ENCODE data around the gene SLITRK2.

Gene SLITRK2

GRCh38 chrX:145817331-145818185 is at the start of gene SLITRK2:
TSS of gene SLITRK2 (plus strand) at chrX:145817829. CDS start at chrX:145822426, 4,597 bp downstream.
- DNase-seq, result no peak

- no peak for DNase-seq
Measured at GRCh38 chrX:145773006-145773405, 44.6 kb upstream of the SLITRK2 start.

DNA sequence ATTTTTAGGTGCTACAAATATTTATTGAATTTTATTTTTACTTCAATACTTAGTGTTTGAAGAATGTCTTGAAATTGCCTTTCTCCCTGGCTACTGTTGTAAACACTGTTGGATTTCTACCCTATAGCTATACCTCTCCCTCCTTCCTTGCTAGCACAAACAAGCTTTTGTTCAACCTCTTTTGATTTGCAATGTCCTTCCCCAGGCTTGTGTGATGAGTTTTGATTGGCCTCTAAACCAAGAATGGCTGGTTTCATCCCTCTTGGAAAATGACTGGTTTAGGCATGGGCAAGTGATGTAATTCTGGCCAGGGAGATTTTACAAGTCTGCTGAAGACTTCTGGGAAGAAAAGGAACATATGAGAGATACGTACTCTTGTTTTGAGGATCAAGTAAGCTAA is 25.3 kb upstream of the SLITRK2 start:
- no peak for DNase-seq

DNA sequence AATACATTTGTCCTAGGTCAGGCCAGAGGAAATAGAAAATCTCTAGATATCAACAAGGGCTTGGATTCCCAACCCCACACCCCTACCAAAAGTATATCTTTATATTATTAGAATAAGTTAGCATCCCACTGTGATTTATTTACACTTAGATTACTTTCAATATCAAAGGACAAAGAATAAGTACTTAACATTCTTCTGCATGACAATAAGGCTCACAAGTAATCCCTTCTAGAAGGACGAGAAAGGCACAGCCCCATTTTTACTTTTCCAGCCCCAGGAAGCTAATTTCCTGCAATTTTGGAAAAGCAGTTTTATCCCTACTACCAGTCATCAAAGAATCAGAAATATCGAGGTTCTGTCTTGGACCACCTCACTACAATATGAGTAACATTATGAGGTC is 14.1 kb upstream of the SLITRK2 start:
- DNase-seq, result no peak

- no peak for DNase-seq
Measured at GRCh38 chrX:145813081-145813480, 4.5 kb upstream of the SLITRK2 start.

DNA sequence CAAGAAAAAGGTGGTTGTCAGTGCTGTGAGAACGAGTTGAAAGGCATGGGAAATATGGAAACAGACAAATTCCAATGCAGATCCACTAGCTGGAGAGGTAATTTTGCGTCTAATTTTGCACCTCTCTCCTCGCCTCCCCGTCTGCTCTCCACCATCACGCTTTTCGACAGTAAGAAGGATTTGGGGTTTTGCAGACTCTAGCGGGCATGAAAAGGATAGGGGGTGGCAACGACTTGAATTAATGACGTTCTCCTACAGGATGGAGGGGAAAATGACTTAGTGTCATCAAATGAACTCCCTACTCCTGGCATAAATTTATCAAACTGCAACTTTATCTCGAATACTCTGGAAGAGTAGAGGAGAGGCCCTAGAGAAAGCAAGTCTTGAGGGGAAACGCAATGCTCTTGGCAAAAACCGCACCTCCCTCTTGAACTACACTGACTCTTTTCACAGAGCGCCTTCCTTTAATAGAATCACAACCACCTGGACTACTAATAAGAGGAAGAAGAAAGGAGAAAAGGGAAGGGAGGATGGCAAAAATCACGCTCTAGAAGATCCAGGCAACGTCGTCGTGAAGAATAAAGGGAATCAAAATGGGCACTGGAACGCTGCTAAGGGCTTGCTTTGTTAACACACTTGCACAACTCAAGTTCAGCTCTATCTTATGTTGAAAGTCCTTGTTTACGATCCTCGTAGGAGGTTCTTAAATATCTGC is 871 bp upstream of the SLITRK2 start:
- no peak for DNase-seq

GRCh38 chrX:145818186-145819113 is 821 bp downstream of the SLITRK2 start:
- DNase-seq, result no peak

- no peak for DNase-seq
Measured at GRCh38 chrX:145820825-145821224, 3.2 kb downstream of the SLITRK2 start.

DNA sequence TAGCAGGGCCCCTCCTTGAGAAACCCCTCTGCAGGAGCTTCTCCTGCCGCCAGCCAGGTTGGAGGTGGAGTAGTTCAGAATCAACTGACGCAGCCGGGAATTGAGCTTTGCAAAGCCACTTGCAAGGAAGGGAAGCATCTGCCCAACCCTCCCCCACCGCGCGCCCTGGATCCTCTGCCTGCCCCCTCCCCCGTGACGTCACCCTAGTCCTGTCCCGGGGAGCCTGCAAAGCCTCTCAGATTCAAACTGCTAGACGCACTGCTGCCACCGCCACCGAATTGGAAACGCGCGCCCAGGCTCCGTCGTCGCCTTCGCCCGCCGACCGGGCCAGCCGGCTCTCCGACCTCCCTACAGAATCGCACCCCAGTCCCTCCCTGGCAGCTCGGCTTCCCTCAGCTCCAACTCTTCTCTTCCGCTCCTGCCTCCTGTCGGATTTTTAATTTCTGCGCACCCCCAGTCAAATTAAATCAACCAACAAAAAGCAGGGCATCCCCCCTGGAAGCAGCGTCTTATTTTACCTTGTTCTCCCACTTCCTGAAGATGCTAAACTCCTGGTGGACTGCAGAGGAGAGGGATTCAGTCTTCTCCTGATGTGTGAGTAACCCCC is 3.8 kb downstream of the SLITRK2 start:
- DNase-seq, result no peak

- no peak for DNase-seq
Measured at GRCh38 chrX:145821898-145822571, 4.4 kb downstream of the SLITRK2 start.

- DNase-seq, result no peak
Measured at GRCh38 chrX:145823132-145823531, 5.5 kb downstream of the SLITRK2 start.

- no peak for DNase-seq
Measured at GRCh38 chrX:145825896-145826295, 8.3 kb downstream of the SLITRK2 start.

DNA sequence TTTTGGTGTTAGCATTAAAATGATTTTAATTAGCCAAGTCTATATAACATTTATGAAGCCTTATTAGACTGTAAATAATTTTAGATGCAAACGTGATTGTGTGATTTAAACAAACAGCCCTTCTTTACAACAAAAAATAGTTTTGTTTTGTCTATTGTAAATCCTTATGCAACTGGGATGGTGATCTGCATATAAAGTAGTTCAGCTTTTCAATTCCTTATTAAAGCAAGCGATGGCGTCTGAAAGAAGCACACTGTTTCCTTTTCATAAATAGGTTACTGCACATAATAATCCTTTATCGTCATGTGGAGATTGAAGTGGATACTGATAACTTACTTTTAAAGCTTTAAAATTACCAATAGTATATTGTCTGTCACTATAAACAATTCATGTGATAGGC is 8.8 kb downstream of the SLITRK2 start:
- DNase-seq, result no peak

DNA sequence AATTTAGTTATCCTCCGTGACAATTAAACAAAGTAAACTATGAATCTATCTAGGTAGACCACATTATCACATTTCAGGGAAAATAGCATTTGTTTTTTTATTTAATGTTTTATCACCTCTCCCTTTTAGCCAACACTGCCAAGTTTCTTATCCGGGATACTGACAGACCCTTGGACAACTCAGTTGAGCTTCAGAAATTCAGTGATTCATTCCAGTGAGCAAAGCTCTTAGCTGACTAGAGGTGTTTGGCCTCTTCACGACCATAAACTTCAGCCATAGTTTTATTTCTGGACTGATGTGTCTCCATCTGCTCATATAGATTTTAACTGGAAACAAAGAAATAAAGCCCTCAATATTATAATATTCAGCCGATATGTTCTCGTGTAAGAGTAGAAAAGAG is 15.2 kb downstream of the SLITRK2 start:
- no peak for DNase-seq

DNA sequence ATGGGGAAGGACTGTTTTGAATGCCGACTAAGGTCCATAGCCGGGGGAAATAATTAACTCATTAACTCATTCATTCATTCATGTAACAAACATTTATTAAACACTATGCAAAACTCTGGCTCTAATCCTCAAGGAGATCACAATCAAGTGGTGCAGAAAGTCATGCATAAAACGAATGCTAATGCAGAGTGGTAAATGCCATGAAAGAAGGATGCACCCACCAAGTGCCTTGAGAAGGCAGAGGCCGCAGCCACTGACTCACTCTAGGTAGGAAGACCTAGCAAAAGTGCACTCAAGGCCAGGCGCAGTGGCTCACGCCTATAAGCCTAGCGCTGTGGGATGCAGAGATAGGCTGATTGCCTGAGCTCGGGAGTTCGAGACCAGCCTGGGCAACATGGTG is 22.9 kb downstream of the SLITRK2 start:
- no peak for DNase-seq

- DNase-seq, result no peak
Measured at GRCh38 chrX:145843146-145843904, 25.7 kb downstream of the SLITRK2 start.

DNA sequence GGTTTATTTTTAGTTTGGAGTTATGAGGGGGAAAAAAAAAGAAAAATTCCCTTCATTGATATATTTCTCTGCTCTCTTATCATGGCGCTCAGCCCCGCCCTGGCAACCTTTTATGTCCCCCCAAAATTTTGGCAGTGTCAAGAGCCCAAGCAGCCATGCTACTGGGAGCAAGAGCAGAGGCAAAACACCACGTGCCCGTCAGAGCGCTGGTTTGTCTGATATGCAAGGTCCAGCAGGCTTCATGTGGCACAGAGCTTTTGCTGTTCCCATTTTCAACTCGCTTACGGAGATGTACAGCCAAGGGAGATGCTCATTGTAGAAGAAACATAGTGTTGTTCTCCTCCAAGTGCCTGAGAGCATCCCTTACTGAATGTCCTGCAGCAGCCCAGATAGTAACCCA is 27.3 kb downstream of the SLITRK2 start:
- no peak for DNase-seq

- DNase-seq, result no peak
Measured at GRCh38 chrX:145848448-145848847, 30.8 kb downstream of the SLITRK2 start.

DNA sequence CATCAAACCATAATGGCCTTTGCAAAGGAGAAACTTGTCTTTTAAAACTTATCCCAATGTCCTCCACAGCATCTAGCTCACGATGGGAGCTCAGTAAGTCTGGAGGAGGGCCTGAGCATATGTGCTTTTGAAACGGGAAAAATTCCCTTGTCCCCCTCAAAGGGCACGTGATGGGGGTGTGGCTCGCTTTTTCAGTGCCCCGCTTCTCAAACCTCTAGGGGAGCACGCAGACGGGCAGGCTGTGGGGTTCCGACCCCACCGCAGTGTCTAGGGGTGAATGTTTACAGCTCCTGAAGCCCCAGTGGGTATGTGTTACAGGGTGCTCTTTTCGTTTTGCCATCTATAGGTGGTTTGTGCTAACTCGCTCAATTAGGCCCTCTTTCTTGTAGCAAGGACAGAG is 31.2 kb downstream of the SLITRK2 start:
- DNase-seq, result no peak

DNA sequence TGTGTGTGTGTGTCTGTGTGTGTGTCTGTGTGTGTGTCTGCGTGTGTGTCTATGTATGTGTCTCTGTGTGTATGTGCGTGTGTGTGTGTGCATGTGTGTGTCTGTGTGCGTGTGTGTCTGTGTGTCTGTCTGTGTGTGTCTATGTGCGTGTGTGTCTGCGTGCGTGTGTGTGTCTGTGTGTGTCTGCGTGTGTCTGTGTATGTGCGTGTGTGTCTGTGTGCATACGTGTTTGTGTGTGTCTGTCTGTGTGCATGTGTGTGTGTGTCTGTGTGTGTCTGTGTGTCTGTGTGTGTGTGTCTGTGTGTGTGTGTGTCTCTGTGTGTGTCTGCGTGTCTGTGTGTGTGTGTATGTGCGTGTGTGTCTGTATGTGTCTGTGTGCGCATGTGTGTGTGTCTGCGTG is 35.6 kb downstream of the SLITRK2 start:
- DNase-seq, result no peak

GRCh38 chrX:145856181-145856580 is 38.6 kb downstream of the SLITRK2 start:
- no peak for DNase-seq
